Measurements from ENCODE around the gene MCEE.
"Not testable (repeated sequence)": the region's sequence is repeated elsewhere in the genome, so short reads cannot be mapped to it uniquely, and the experiment has no call there.

- TF ChIP-seq POLR2A (IDR thresholded peaks at IDR 0.05; ENCODE audit: low read depth, low read length); POLR2AphosphoS5 (IDR thresholded peaks at IDR 0.05; ENCODE audit: low read depth, low read length); TAF1 (IDR thresholded peaks at IDR 0.05; ENCODE audit: low read depth, low read length); SPI1 (IDR thresholded peaks at IDR 0.05; ENCODE audit: low read depth, low read length); PAX5 (IDR thresholded peaks at IDR 0.05; ENCODE audit: insufficient read depth, low read length, severe bottlenecking): not testable (repeated sequence)
Measured at GRCh38 chr2:71083297-71083696, 46.7 kb downstream of the MCEE start.

Measured in GM12891 (cell line).